Hematopoietic multipotent progenitor cell treated with erythropoietin and hydrocortisone succinate and interleukin-3 and kit ligand, for 15 days (in vitro differentiated cells): Measurements from ENCODE around the gene NES.

Source experiments
- DNase-seq: peaks from one replicate; pipeline ENCODE4 v3.0.0-alpha.2; 2015; ENCODE audit warnings: low spot score

The NES gene

GRCh38 chr1:156681196-156681960 lies 4.2 kb upstream of the NES start:
- no peak for DNase-seq

- DNase-seq, result no peak
Measured at GRCh38 chr1:156680056-156680455, 2.8 kb upstream of the NES start.

- no peak for DNase-seq
Measured at GRCh38 chr1:156677616-156678596, 699 bp upstream of the NES start.

GRCh38 chr1:156676114-156676819 lies 940 bp downstream of the NES start:
- no peak for DNase-seq

DNA sequence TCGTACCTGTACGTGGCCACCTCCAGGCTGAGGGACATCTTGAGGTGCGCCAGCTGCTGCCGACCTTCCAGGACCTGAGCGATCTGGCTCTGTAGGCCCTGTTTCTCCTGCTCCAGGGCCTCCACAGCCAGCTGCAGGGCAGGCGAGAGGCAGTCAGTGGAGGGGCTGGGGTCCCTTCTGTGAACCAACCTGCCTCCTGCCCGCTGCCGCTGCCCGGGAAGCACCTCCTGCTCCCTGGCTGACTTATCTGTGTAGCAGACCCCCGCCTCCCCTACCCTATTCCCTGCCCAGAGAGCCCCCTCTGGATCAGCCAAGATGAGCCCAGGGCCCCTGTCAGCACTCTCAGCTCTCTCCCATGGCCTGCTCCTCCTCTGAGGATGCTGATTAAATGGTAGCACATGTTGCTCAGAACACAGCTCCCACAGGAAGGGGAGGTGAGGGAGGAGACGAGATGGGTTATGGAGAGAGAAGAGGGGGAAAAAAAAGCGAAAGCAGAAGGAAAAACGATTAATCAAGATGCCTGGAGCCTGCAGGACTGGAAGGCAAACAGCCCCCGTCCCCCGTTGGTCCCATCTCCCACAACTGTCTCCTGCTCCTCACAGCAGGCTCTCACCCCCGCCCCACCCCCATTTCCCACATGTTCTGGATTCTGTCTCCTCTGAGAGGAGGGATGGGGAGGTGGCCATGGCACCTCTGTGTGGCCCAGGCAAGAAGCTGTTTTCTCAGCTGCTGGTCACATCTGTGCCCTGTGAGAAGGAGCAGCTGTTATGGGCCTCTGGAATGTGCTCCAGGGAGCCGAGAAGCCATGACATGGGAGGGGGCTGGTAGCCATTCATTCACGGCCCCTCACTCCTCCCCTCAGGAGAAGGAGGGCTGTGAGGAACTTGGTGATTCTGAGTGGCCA lies 1.7 kb downstream of the NES start:
- no peak for DNase-seq

GRCh38 chr1:156673387-156674121 lies 3.7 kb downstream of the NES start:
- no peak for DNase-seq

DNA sequence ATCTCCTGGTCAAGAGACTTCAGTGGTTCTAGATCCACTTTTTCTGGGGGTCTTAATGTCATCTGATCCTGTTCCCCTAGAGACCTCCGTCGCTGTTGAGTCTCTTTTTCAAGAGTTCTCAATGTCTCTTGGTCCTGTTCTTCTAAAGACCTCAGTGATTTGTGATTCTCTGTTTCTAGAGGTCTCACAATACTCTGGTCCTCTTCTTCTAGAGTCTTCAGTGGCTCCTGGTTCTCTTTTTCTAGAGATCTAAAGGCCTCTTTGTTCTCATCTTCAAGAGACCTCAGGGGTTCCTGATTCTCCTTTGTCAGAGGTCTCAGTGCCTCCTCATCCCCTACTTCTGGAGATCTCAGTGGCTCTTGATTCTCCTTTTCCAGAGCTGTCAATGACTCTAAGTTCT lies 5.4 kb downstream of the NES start:
- DNase-seq, result no peak

GRCh38 chr1:156670791-156671190 lies 6.4 kb downstream of the NES start:
- DNase-seq, result no peak

DNA sequence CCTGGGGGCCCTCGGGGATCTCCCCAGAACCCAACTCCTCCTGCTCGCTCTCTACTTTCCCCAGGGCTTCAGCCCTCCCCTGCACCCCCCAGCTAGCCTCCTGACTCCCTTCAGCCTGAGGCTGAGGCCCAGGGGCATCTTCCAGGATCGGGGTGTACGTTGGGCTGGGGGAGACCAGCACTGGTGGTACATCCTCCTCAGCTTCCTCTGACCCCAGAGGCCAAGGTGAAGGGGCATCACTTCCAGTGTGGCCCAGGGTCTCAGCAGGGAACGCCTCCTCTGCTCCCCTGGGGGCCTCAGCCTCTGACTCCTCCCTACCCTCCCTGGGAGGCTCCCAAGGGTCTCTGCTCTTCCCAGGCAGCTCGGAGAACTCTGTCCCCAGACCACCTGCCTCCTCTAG lies 6.8 kb downstream of the NES start:
- no peak for DNase-seq

- no peak for DNase-seq
Measured at GRCh38 chr1:156669794-156670193, 7.4 kb downstream of the NES start.

- DNase-seq, result no peak
Measured at GRCh38 chr1:156668801-156669637, 8.2 kb downstream of the NES start.

DNA sequence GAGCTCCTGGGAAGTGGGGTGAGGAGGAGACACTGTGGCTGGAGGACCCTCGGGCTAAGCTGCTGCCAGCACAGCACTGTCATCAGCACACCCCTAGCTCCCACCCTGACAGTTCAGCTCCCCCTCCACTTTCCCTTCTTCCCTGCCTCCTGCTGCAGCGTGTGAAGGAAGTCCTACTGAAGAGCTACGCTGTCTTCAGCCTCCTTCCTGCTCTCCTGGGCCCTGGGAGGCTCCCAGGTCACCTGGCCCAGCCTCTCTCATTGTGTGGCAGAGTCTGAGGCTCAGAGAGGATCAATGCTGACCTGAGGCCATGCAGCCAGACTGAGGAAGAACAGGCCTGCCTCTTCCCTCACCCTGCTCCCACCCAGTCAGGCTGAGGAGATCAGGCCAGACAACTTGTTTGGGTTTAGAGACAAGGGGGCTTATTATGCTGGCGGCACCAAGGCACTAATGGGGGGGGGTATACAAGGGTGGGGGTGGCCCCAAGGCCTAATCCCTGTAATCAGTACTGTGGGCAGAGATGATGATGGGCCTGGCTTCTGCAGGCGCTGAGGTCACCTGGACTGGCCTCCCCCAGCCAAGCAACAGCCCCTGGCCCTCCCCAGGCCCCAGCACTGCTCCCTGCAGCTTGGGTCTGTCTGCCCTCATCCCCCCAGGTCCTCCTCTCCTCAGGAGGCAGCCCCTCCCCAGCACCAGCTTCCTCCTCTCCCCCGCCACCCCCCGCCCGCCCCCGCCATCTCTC lies 9.1 kb downstream of the NES start:
- DNase-seq, result no peak

- DNase-seq, result no peak
Measured at GRCh38 chr1:156667610-156667967, 9.6 kb downstream of the NES start.

- no peak for DNase-seq
Measured at GRCh38 chr1:156666862-156667609, 10.2 kb downstream of the NES start.

GRCh38 chr1:156665539-156665938 lies 11.7 kb downstream of the NES start:
- no peak for DNase-seq

DNA sequence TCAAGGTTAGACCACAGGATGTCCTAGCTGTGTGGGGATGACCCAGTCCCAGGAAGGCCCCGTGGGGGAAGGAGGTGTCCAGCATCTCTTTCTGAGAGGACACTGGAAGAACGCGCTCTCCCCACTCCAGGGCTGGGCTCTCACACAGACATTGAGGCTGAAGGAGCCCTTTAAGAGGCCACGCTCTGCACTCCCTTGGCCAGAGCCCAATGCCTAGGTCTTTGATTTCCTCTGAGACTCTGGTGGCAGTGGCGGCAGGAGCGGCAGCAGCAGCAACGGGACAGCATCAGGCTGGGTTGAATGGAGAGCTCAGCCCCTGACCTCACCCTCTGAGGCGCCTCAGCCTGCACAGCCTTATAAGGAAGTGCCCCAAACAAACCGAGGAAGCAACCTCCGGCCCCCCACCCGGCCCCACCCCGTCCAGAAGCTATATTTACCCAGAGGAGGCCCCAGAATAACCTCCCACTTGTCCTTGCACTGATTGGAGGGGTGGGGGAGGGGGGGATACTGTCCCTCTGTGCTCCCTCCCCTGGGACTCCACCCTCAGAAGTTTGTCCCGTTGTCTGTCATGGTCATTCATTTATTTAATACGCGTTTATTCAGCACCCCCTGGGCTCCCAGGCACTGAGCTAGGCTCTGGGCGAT lies 12.3 kb downstream of the NES start:
- DNase-seq, result no peak

GRCh38 chr1:156664046-156664766 lies 13.0 kb downstream of the NES start:
- no peak for DNase-seq
